CD14-positive monocyte (primary cell): ENCODE measurements around the gene SLC24A5. TPM values are rescaled to one million over a fixed set of nuclear protein-coding genes. Genes with fewer than 3 reads are reported as not detected.

ENCODE experiments used
- DNase-seq, 3 donors: peaks; one replicate each; pipeline ENCODE4 v3.0.0-alpha.2; 2011 to 2022
- H2AFZ ChIP-seq: 2 replicates; pipeline ENCODE4 v1.6.0; 2012; ENCODE audit warnings: mild to moderate bottlenecking, low read depth, low read length, inconsistent platforms; ENCODE audit not compliant: insufficient read depth, poor library complexity, severe bottlenecking
- H3K27ac ChIP-seq, 2 donors: 1 replicate in 1 of 2; 2 replicates in 1 of 2; pipeline ENCODE4 v1.5.1; 2012 to 2013; ENCODE audit warnings: low read length in 2 of 2, control low read depth in 1 of 2, inconsistent platforms in 1 of 2, low read depth in 1 of 2, mild to moderate bottlenecking in 1 of 2
- H3K27me3 ChIP-seq, 2 donors: one replicate each; pipeline versions ENCODE4 v1.6.0 to v1.6.1; 2011 to 2013; ENCODE audit warnings: low read length in 2 of 2; ENCODE audit not compliant: control insufficient read depth in 2 of 2, insufficient read depth in 2 of 2
- H3K36me3 ChIP-seq, 2 donors: replicated peaks in 1 of 2; 1 replicate in 1 of 2; 2 replicates in 1 of 2; pipeline versions ENCODE4 v1.5.1 to v1.6.1; 2012 to 2013; ENCODE audit warnings: low read length in 2 of 2, control low read depth in 1 of 2, inconsistent platforms in 1 of 2, mild to moderate bottlenecking in 1 of 2; ENCODE audit not compliant: insufficient read depth in 2 of 2, control insufficient read depth in 1 of 2
- H3K4me1 ChIP-seq, 2 donors: 1 replicate in 1 of 2; 2 replicates in 1 of 2; pipeline versions ENCODE4 v1.5.1 to v1.6.1; 2012 to 2013; ENCODE audit warnings: low read length in 2 of 2, control low read depth in 1 of 2, inconsistent platforms in 1 of 2, mild to moderate bottlenecking in 1 of 2, moderate library complexity in 1 of 2; ENCODE audit not compliant: insufficient read depth in 2 of 2, control insufficient read depth in 1 of 2
- H3K4me2 ChIP-seq: replicated peaks from 2 replicates; pipeline ENCODE3; 2012; ENCODE audit warnings: low read length, moderate library complexity, mild to moderate bottlenecking; ENCODE audit not compliant: poor library complexity, severe bottlenecking; ENCODE audit errors: extremely low read depth
- H3K4me3 ChIP-seq, 3 experiments: fragments of 200-600 bp in 1 of 3; sonication (generic) in 1 of 3; replicated peaks in 1 of 3; 1 replicate in 2 of 3; 2 replicates in 1 of 3; pipeline ENCODE4 v1.5.1; 2011 to 2013; ENCODE audit warnings: low read length in 3 of 3, mild to moderate bottlenecking in 3 of 3, control low read depth in 2 of 3, low read depth in 2 of 3, inconsistent platforms in 1 of 3, moderate library complexity in 1 of 3
- H3K79me2 ChIP-seq: 2 replicates; pipeline ENCODE4 v1.6.0; 2012; ENCODE audit warnings: mild to moderate bottlenecking, control low read depth, inconsistent platforms, low read length, moderate library complexity; ENCODE audit not compliant: insufficient read depth
- H3K9ac ChIP-seq: 2 replicates; pipeline ENCODE4 v1.6.0; 2017; ENCODE audit warnings: low read length, mild to moderate bottlenecking; ENCODE audit not compliant: insufficient read depth, poor library complexity, severe bottlenecking
- H3K9me3 ChIP-seq, 2 donors: replicated peaks in 1 of 2; 1 replicate in 1 of 2; 2 replicates in 1 of 2; pipeline versions ENCODE4 v1.5.1 to v1.6.1; 2012 to 2013; ENCODE audit warnings: low read length in 2 of 2, control low read depth in 1 of 2; ENCODE audit not compliant: control insufficient read depth in 1 of 2, insufficient read depth in 1 of 2
- H4K20me1 ChIP-seq: 2 replicates; pipeline ENCODE4 v1.6.0; 2012; ENCODE audit warnings: mild to moderate bottlenecking, low read length, control low read depth, moderate library complexity; ENCODE audit not compliant: insufficient read depth
- H3K27ac Mint-ChIP-seq, 7 donors: one replicate each; pipeline ENCODE4 v1.8.0; 2020; ENCODE audit warnings: mild to moderate bottlenecking in 7 of 7, mixed read lengths in 7 of 7, moderate library complexity in 6 of 7, inconsistent platforms in 2 of 7
- H3K27me3 Mint-ChIP-seq, 3 donors: one replicate each; pipeline ENCODE4 v1.8.0; 2021 to 2022; ENCODE audit warnings: low read depth in 3 of 3, mild to moderate bottlenecking in 3 of 3, mixed read lengths in 3 of 3, moderate library complexity in 3 of 3, inconsistent platforms in 1 of 3
- H3K36me3 Mint-ChIP-seq, 2 donors: one replicate each; pipeline ENCODE4 v1.8.0; 2020; ENCODE audit warnings: mixed read lengths in 2 of 2, inconsistent platforms in 1 of 2, mild to moderate bottlenecking in 1 of 2
- H3K4me1 Mint-ChIP-seq: one replicate; pipeline ENCODE4 v1.8.0; 2020; ENCODE audit warnings: mild to moderate bottlenecking, mixed read lengths
- H3K4me3 Mint-ChIP-seq, 2 donors: one replicate each; pipeline ENCODE4 v1.8.0; 2020; ENCODE audit warnings: mild to moderate bottlenecking in 2 of 2, mixed read lengths in 2 of 2, moderate library complexity in 1 of 2
- H3K9me3 Mint-ChIP-seq, 7 donors: one replicate each; pipeline ENCODE4 v1.8.0; 2020 to 2022; ENCODE audit warnings: mixed read lengths in 7 of 7, mild to moderate bottlenecking in 6 of 7, moderate library complexity in 6 of 7, inconsistent platforms in 2 of 7
- CTCF ChIP-seq: fragments of 200-600 bp; IDR thresholded peaks from one replicate; pipeline ENCODE4 v1.8.0; 2022; ENCODE audit warnings: antibody characterized with exemption, mild to moderate bottlenecking
- WGBS: methylation state at CpG from one replicate; pipeline ENCODE4 v1.1.5; 2013; ENCODE audit warnings: missing lambda C conversion rate; ENCODE audit not compliant: insufficient coverage; 5-methylcytosine and 5-hydroxymethylcytosine counted together
- intact Hi-C, 2 donors: fragments of 100-400 bp; cut with micrococcal nuclease; formaldehyde crosslinking; loops; one replicate each; pipeline versions ENCODE4 v1.15.0 to v1.15.1; 2023
- polyA plus RNA-seq, 3 donors: library from polyadenylated mRNA; depleted of rRNA in 1 of 3; unstranded in 2 of 3; stranded (reverse) in 1 of 3; fragments of 300-500 nt in 2 of 3; fragments of >200 nt in 1 of 3; fragmentation: Illumina TruSeq in 2 of 3; gene quantifications; 1 replicate in 2 of 3; 2 replicates in 1 of 3; pipeline ENCODE4 v1.2.3, GENCODE V29; 2012 to 2021

The SLC24A5 gene
- polyA plus RNA-seq, 3 donors: not detected

- peak overlapping the region in 1 of 7 donors; percentile 26 for H3K27ac Mint-ChIP-seq
- H3K36me3 Mint-ChIP-seq: peaks cover 0 to 3% of the 10 kb centered on the region in 2 donors
- peaks cover 29 to 30% of the 10 kb centered on the region in 2 donors for H3K27me3 ChIP-seq
- peak in 1 of 3 donors; percentile 7 for DNase-seq
- intact Hi-C loops: no loop called here
- peak overlapping the region; percentile 48 for H3K9ac ChIP-seq
- H3K27ac ChIP-seq: no peak overlapping the region
- H2AFZ ChIP-seq: peak overlapping the region; percentile 76
- WGBS: 0% methylated on average over 3 of the region's 10 CpGs
- H3K4me1 Mint-ChIP-seq: peaks cover 7% of the 10 kb centered on the region
- H3K79me2 ChIP-seq: no peaks in the 10 kb centered on the region
- peak overlapping the region in 2 of 3 experiments; percentile 42 to 71 for H3K4me3 ChIP-seq
- H3K9me3 ChIP-seq: peaks cover 0 to 6% of the 10 kb centered on the region in 2 donors
- H4K20me1 ChIP-seq: no peaks in the 10 kb centered on the region
- H3K4me1 ChIP-seq: peaks cover 4 to 13% of the 10 kb centered on the region in 2 donors
- H3K36me3 ChIP-seq: no peaks in the 10 kb centered on the region
- no peak for TF ChIP-seq CTCF
- H3K27me3 Mint-ChIP-seq: peaks cover 23 to 35% (median 25%) of the 10 kb centered on the region in 3 donors
- peaks cover 1 to 5% (median 3%) of the 10 kb centered on the region in 7 donors for H3K9me3 Mint-ChIP-seq
- peak overlapping the region; percentile 79 to 92 for H3K4me3 Mint-ChIP-seq
- peak overlapping the region; percentile 76 for H3K4me2 ChIP-seq
Observed at GRCh38 chr15:48177383-48177765, 56.6 kb downstream of the SLC24A5 start.

GRCh38 chr15:48177766-48178647 is 57.2 kb downstream of the SLC24A5 start, which contains the start of gene MYEF2:
Gene MYEF2, minus strand, starts transcription at chr15:48178295. Its CDS starts 58 bp downstream, at chr15:48178237.
- WGBS: 4% methylated on average over 70 of the region's 71 CpGs
- Mint-ChIP-seq H3K9me3 (peaks cover 0 to 5% (median under 1%) of the 10 kb centered on the region in 7 donors), H3K27ac (peak within 1 kb of the TSS in 1 of 7 donors; percentile 26), H3K27me3 (peaks cover 23 to 35% (median 25%) of the 10 kb centered on the region in 3 donors), H3K36me3 (peaks cover 0 to 3% of the 10 kb centered on the region in 2 donors), H3K4me3 (peak within 1 kb of the TSS; percentile 79 to 92), H3K4me1 (peaks cover 7% of the 10 kb centered on the region)
- Histone ChIP-seq H3K4me1 (peaks cover 4 to 13% of the 10 kb centered on the region in 2 donors), H2AFZ (peak within 1 kb of the TSS; percentile 76), H3K79me2 (no peaks in the 10 kb centered on the region), H3K9me3 (peaks cover 0 to 6% of the 10 kb centered on the region in 2 donors), H4K20me1 (no peaks in the 10 kb centered on the region), H3K27me3 (peaks cover 29 to 30% of the 10 kb centered on the region in 2 donors), H3K27ac (no peak within 1 kb of the TSS), H3K4me2 (peak within 1 kb of the TSS; percentile 76), H3K9ac (peak within 1 kb of the TSS; percentile 48), H3K4me3 (peak within 1 kb of the TSS in 2 of 3 experiments; percentile 42 to 71), H3K36me3 (no peaks in the 10 kb centered on the region)
- intact Hi-C loops: no loop called here
- no peak for TF ChIP-seq CTCF
- DNase-seq: peak in 1 of 3 donors; percentile 16
